ENCODE measurements around the gene DLX6.

DLX6 gene

DNA sequence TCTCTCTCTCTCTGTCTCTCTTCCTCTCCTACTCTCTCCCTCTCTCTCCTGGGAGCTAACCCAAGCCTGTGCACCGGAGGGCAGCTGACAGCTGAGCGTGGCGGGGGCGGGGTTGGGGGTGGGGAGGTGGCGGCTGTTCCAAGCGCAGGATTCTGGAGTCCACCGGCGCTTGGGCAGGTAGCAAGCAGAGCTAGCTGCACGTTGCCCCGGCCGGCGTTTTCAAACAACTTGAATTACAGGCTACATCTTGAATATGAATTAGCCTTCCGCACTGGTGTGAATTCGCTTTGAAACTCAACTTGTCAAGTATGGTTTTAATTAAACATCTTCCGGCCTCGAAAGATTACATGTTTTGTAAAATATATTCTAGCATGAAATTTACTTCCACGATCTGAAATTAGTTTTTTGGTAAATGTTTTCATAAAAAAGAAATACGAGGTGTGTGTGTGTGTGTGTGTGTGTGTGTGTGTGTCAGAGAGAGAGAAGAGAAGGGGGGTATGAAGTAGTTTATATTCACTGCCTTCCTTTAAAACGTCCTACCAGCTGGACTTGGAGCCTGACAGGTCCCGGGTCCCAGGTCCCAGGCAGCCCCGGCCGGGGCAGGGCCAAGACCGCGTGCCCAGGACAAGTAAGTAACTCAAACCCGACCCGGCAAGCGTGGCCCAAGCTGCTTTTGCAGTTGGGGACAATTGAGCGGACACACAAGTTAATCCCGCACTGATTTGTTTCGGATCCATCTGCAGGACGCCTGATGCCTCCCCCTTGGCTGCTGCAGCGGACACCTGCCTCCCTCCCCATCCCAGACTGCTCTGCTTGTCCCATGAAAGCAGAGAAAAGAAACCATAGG lies 9.0 kb upstream of the DLX6 start:
- no peak for DNase-seq

DNA sequence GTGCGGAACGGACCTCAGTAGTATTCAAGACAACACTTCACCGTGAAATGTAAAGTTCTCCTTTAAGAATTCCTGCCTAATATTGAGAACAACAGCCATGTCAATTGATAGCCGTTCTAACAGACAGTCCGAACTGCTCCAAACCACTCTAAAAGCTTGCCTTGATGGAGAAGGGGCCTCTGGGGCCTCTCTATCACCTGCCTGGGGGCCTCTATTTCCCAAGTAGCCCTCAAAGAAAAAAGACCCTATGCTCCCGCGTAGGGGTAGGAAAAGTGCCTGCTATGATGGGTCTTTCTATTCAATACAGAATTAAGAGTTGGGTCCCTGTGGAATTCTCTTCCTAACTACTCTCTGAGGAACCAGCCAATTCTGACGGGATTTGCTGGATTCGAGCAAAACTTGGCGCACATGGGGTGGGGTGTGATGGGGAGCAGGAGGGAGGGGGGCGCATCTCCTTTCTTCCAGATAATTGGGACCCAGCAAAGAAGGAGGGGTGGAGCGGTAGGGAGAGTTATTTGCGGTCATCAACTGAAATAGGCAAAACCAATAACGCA lies 8.3 kb upstream of the DLX6 start:
- no peak for DNase-seq

DNA sequence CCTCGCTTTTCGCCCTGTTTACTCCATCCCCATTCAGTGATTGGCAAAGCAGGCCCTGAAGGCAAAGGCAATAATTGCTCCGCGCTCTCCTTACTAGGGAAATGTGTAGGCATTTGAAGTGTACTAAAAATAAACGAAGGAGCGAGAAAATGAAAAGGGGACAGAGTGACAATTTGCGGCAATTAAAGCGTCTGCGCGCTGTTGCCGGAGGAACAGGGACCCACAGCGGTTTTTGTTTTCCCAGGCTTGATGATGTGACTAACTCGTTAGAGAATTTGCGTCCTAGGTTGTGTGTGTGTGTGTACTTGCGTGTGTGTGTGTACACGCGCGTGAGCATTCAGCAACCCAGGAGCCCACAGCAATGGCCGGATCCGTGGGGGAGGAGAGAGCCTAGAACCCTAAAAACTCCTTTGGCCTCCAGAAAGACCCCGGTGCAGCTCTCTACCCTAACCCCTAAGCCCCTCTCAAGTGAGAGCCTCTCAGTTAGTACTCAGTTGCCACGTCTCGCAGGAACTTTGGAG lies 7.8 kb upstream of the DLX6 start:
- DNase-seq = no peak

DNA sequence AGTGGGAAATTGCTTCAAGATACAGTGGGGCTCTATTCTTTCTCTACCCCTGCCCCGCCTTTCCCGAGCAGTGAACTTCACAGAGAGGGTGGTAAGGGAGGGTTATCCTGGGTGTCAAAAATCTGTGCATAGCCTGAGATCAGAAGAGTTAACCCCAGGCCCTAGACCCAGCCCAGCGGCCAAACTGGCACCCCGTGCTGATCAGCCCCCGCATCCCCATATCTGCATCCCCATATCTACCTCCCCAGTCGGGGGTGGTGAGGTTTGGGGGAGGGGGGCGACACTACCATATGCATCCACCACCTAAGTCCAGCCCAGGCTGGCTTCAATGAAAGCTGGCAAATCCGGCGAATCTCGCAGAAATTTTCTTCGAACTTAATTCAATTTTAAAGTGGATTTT lies 7.0 kb upstream of the DLX6 start:
- DNase-seq = no peak

DNA sequence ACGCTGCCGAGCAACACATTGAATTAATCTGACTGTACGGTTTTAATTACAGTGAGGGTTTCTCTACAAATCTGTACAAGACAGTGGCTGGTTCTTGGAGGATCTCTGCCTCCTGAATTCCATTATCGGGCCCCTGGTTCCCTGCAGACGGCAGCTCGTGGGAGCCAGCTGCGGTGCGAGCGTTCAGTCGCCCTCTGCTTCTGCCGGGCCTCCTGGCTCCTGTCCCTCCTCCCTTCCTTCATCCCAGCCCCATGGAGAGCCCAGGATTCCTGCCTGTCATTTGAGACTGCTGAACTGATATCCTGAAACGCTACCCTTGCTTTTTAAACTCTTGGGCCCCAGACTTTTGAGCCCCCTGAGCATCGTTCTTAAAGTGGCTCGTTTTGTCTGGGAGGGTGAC lies 6.6 kb upstream of the DLX6 start:
- no peak for DNase-seq

DNA sequence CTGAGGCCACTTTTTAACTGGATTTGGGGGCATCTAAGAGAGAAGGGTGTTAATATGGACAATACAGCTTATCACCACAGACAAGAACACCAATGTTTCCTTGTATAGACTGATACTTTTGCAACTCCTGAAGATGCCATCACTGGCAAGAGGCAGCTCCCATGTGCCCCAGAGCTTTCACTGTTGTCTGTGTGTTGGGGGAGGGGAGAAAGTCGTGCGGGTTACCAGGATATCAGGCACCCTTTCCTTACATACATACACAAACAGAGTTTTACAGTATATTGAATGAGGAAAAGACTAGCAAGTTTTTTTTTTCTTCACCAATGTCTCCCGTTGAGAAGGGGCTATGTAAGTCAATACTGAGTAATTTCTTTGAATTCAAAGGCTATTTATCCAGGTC lies 4.1 kb upstream of the DLX6 start:
- DNase-seq = no peak

DNA sequence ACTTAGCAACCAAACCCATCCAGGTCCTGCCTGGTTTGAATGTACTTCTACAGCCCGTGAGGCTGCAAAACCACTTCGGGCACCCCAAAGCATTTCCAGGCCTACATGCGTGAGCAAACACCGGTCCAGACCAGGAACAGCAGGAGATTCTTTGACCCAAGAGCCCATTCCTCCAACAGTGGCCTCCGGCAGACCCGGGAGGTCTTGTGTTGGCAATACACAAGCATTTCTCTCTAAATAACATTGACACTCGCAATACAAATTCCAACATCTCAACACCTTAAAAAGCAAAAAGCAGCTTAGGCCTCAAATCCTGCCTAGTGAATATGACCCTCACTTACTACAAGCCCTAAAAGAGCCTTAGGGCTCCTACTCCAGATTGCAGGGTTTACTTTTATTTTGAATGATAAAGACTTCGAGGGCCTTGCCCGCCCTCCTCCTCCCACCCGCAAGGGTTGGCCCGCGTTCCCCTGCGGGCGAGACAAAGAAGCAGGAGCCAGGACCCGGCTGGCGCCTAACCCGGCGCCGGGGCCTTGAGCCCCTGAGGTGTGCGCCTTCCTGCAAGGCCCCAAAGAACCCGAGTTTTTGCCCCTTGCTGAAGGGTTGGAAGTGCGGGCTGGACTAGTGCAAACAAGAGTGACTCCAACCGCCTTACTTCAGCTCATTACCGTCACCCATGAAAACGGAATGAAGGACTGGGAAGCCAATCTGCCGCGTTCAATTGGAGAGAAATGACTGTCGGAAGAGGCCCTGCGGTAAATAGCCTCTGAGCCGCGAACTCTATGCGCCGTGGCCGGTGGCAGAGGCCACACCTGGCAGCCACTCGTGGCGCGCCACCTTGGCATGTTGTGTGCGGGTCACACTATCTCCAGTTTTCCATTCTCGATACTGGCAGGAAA lies 3.4 kb upstream of the DLX6 start:
- no peak for DNase-seq

DNA sequence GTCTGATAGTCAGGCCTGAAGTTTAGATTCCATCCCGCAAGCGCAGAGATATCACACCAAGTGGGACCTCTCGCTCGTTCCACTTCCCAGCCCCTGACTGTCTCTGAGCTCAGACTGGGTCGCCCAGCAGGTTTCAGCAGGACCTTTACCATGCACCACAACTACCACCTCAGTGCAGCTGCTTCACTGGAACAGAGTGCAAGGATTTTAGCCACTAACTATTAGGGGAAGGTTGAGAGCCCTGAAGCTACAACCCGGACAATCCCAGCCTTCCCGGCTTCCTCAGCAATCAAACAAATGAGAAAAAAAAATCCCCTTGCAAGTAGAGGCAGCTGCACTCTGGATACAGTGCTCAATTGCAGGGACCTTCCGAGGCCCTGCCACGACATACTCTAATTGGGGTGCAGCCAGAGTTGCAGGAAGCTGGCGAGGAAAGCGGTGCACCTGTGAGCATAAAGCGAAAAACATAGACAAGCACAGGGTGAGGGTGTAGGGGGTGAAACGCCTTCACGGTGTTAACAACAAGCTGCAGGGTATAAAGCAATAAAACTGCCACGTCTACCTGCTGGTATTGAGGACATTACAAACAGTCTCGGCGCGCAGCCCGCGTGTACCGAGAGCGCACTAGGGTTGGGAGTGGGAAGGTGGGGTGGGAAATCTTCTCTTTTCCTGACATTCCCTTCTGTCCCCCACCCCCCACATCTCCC lies 2.6 kb upstream of the DLX6 start:
- no peak for DNase-seq

DNA sequence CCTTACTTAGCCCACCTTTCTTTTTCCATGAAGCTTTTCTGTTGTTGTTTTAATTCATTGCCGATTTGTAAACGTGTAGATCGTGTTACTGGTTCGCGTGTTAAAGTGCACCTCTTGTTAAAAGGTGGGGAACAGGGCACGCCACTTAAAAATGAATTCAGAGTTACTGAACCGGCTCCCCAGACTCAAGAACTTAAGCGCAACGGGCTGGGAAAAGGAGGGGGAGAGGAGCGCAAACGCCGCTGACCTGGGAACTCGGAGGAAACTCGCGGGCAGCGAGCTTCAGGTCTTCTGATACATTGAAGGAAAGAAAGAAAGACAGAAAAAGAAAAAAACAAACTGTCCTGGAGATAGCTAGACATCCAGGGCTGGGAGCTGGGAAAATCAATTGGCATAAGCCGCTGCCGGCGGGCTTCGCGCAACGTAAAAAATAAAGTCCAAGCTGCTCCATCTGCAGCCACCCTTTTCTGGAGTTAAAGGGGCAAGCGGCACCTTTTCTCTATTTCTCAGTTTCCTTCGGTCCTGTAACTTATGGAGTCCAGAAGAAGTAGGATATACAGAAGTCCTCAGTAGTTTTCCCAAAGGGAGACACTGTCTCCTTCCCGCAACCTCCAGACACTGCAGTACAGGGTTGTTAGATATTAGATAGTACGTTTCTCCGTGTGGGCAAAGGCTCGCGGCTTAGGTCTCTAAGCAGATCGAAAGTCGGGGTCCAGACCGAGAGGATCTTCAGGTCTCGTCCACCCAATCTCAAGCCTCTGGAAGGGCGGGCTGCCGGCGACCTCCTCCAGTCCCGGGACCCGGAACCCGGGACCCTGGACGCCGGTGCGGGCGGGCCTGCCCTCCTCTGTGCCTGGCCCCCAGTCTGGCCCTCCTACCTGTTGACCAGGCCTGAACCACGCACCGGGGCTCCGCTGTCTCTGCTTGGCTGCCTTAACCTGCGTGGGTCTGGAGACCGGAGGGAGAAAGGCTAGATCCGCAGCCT lies 1.8 kb upstream of the DLX6 start:
- DNase-seq = no peak

DNA sequence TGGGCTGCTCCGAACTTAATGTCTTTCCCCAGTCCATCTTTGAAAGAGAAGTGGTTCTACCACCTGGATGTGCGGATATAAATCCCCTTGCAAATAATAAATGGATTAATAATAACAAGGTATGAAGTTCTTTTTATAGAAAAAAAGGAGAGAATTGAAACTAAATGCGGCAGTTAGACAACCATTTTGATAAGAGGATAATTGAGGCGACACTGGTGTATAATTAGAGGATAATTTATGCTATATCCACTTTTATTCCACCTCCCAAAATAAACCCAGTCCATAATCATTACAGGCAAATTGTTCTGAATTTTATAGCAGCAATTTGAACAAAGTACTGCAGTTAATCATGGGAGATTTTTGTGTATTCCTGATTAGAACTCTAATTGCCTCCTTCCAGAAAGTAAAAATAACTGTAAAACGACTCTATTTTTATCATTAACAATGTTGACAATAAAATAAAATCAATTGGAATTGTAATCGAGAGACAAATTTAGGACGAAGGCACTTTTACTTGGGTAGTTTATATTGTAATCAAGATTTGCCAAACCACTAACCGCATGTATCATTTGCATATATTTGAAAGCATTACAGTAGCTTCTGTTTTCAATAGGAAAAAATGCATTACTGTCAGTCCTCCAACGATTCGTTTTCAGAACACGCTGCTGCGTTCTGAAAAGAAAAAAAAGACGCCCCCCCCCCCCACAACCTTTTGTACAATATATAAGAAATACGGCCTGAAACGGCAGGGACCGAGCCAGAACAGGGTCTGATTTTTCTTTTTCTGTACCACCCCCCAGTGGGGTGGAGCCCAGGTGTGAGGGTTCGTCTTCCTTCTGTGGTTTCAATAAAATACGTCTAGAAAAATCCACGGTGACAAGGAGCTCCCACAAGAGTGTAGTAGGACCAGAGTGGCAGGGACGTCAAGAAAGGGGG lies 838 bp upstream of the DLX6 start:
- DNase-seq = no peak

DNA sequence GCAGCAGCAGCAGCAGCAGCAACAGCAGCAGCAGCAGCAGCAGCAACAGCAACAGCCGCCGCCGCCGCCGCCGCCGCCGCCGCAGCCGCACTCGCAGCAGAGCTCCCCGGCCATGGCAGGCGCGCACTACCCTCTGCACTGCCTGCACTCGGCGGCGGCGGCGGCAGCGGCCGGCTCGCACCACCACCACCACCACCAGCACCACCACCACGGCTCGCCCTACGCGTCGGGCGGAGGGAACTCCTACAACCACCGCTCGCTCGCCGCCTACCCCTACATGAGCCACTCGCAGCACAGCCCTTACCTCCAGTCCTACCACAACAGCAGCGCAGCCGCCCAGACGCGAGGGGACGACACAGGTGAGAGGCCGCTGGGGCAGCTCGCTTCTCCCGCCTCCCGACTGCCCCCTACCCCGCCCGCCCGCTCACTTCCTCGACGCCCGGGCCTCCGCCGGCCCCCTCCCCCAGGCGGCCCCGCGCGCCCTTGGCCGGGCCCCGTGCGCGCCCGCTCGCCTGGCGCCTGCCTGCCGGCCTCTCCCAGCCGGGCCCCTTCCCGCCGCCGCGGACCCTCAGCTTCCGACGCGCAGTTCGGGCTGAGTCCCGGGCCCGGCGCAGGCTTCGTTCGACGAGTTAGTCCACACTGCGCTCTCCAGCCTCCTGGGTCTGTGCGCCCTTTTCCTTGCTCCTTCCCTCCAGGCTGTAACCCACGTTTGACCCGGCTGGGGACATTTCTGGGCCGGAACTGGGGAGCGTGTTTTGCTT lies 882 bp downstream of the DLX6 start:
- peak; percentile 38 for DNase-seq

DNA sequence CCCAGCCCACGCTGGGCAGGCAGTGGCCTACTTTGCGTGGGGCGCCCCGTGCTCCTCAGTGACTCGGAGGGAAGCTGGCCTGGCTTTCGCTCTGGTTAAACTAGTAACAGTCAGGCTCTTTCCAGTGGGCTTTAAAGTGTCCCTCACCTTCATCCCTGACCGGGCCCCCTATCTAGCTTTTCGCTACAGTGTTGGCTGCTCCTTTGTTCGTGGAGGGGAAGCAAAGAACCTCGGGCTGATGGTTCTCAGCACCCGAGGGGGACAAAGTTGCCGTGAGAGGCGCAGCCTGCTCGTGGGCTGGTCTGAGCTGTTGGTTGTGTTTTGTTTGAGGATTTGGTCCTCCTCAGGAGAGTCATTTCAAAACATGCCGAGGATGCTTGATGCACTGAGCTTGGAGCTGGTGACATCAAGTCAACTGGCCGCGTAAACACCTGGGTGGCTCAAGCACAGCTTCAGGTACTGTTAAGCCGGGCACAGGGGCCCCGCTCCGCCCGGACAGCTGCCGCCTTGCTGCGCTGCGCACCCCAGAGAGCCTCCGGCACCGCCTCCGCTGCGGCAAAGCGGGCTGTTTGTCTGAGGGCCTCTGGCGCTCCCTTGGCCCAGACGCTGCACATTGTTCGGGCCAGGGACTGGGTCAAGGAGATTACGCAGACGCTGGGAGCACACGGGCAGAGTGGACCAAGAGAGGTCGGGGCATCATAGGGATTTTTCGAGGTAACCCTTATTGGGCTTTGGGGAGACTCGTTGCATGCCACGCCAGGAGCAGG lies 1.6 kb downstream of the DLX6 start:
- no peak for DNase-seq

DNA sequence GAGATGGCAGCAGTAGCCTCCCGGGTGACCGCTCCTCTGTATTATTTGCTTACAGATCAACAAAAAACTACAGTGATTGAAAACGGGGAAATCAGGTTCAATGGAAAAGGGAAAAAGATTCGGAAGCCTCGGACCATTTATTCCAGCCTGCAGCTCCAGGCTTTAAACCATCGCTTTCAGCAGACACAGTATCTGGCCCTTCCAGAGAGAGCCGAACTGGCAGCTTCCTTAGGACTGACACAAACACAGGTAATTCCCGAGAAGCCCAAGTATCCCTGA lies 2.2 kb downstream of the DLX6 start:
- DNase-seq = no peak

DNA sequence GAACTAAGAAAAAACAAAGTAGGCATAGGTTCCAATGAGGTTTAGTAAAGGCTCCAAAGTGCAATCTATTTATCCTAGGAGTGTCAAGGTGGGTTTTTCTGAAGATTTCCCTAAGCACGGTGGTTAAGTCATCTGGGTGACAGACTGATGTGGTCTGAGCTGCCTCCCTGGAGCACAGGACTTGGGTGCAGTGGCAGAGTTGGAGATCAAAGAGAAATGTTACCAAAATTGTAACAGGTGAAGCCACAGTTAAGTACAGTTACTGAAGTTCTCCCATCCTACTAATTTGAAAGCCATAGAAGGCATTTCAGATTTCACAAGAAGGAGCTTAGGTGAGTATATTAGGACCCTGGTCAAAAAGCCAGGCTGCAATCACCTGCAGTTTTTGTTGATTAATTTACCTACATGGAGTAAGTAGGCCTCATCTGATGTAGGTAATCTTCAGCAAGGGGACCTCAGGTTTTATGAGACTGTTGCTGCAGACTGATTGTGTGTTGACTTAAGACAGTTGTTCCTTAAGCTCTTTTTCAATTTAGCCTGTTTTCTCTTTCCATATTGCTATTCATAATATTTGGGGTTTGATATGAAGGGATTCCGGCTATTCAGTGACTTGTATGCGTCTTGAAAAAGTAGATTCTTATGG lies 3.0 kb downstream of the DLX6 start:
- no peak for DNase-seq

DNA sequence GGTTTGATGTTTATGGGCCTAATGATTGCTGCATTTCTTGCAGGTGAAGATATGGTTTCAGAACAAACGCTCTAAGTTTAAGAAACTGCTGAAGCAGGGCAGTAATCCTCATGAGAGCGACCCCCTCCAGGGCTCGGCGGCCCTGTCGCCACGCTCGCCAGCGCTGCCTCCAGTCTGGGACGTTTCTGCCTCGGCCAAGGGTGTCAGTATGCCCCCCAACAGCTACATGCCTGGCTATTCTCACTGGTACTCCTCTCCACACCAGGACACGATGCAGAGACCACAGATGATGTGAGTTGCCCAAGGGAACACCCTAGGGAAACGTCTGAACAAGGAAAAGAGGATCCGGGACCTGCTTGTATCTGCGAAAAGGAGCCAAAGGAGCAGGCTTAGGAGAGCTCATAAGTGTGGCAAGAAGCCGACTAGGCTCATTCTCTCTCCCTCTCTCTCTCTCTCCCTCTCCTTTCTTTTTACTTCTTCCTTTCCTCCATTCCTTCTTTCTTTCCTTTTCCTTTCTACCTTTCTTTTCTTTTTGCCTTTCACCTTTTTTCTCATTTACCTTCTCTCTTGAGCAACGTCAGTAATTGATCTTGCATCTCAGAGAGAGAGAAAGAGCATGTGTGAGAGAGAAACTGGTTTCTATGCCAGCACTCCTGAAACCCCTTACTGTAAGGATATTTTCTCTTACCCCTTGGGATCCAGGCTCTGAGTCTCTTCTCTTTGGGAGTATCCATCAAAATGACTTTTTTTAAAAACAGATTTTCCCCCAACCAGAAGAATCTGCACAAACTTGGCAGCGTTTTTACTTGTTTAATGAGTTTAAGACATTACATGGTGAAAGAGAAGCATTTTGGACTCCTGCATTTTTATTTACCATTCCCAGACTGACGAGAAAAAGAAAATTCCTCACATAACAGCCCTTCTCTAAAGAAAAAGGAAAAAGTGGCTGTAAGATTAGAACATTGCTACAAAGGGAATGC lies 4.7 kb downstream of the DLX6 start:
- no peak for DNase-seq

DNA sequence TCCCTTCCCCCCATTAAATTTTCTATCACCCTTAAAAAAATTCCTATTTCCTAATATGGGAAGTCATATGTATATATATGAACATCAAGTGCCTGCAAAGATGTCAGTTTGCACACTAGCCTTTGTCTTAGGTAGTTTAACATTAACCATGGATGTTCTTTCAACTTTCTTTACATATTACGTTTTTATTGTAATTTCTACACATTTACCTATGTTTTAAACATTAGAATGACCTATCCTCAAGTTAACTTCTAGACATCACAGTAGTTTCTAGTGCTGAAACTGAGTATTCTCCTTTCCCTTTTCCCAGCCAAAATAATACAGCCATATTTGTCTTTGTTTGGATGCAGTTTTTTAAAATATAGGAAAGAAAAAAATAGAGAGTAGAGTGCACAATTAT lies 5.8 kb downstream of the DLX6 start:
- DNase-seq = no peak

Data from EL (cell line).